ENCODE measurements around the gene TRIM65.
"Not testable (repeated sequence)": the region's sequence is repeated elsewhere in the genome, so short reads cannot be mapped to it uniquely, and the experiment has no call there.

TRIM65 gene

DNA sequence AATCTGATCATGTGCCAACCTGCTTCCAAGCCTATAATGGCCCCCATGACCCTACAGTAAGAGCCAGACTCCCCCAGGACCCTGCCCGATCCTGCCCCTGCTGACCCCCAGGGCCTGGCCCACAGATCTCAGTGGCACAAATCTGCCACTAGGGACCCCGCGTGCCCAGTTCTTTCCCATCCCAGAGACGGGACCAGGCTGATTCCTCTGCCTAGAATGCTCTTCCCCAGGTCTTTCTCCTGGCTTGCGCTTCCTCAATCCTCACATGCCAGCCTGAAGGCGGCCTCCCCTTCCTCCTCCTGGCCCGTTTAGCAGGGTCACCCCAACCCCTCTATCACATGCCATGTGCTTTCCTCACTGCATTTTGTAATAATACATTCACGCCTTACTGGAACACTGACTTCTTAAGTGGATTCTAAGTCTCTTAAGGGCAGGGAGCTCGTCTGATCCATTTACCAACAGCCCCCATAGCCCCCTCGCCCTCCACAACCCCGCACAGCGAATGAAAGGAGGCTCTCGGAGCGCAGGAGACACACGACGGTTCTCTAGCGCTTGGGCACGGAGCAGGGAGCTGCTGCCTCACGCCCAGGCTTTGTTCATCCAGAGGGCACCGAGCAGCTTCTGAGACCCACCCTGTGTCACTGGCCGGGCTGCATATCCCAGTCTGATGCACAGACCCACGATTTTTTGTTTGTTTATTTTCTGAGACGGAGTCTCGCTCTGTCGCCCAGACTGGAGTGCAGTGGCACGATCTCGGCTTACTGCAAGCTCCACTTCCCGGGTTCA is 1.2 kb downstream of the TRIM65 start:
- DNase-seq (ENCODE audit: low spot score), result no peak

DNA sequence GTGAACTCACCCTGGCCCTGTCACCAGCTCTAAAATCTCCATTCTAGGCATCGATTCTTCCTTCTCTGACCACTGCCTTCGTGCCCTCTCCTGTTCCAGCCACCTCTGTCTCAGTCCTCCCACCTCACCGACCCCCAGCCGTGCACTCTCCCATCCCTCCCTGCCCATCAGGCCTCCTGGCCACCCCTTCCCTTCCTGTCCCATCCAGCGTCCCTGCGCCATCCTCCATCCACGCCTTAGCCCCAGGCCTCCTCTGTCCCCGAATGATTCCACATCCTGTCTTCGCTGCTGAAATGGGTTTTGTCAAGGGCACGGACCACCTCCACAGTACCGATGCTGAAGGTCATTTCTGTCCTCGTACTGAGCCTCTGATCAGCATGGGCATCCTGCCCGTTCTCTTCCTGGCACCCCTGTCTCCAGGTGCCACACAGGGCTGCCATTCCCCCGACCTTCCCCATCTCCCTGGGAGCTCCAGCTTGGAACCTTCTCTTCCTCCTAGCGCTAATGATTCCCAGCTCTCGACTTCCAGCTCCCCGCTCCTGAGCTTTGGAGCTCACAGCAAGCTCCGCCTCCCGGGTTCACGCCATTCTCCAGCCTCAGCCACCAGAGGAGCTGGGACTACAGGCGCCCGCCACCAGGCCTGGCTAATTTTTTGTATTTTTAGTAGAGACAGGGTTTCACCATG is 2.6 kb downstream of the TRIM65 start:
- no peak for DNase-seq (ENCODE audit: low spot score)

DNA sequence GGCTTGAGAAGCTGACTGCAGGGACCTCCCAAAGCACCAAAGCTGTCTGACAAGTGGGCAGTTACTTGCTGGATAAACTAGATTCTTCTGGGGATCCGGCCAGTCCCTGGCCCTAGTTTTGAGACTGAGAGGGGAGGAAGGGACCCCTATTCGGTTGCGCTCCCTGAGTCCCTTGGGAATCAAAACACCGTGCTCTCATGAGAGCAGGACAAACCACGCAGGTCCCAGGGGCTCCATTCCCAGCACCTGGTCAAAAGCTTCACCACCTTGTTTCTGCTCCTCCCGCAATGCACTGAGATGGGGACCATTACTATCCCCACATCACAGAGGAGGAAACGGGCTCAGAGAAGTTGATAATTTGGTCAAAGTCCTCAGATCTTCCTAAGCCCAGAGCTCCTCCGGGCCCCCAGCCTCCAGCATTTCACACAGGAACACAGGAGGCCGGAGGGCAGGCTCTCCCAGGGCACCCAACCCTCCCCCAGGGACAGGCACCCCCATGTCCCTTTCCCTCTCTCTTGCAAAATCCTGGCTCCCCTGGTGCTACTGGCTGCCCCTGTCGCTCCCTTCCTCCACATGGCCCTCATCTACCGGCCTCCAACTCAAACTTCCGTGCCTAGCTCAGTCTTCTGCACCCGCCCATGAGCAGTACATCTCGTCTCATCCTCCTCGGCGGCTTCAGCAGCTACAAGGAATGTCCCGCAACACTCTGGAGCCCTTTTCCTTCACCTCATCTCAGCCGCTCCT is 3.3 kb downstream of the TRIM65 start:
- no peak for DNase-seq (ENCODE audit: low spot score)

DNA sequence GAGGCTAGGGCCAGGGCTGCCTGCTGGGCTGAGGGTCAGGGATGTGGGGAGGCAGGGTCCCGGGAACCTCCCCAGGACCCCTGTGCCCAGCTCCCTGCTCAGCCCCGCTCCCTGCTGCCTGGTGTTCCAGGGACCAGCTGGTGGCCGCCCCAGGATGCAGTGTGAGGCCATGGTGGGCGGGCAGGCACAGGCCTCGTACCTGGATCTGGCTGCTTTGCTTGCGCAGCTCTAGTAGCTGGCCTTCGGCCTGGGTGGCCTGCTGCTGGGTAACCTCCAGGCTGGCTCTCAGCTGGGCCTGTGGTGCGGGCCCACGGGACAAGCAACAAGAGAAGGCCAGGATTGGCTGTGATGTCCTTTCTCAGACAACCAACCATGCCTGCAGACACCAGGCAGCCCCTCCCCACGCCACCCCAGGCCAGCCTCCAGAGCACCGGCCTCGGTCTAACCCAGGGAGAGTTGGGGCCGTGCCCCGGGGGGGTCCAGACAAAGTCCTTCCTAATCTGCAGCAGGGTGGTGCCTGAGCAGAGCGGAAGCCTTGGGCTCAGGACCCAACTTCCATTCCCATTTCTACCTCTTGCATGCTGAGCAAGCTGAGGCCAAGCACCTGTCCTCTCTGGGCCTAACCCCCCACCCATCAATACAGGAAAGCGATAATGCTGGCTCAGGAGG is 4.1 kb downstream of the TRIM65 start:
- DNase-seq (ENCODE audit: low spot score), result no peak

DNA sequence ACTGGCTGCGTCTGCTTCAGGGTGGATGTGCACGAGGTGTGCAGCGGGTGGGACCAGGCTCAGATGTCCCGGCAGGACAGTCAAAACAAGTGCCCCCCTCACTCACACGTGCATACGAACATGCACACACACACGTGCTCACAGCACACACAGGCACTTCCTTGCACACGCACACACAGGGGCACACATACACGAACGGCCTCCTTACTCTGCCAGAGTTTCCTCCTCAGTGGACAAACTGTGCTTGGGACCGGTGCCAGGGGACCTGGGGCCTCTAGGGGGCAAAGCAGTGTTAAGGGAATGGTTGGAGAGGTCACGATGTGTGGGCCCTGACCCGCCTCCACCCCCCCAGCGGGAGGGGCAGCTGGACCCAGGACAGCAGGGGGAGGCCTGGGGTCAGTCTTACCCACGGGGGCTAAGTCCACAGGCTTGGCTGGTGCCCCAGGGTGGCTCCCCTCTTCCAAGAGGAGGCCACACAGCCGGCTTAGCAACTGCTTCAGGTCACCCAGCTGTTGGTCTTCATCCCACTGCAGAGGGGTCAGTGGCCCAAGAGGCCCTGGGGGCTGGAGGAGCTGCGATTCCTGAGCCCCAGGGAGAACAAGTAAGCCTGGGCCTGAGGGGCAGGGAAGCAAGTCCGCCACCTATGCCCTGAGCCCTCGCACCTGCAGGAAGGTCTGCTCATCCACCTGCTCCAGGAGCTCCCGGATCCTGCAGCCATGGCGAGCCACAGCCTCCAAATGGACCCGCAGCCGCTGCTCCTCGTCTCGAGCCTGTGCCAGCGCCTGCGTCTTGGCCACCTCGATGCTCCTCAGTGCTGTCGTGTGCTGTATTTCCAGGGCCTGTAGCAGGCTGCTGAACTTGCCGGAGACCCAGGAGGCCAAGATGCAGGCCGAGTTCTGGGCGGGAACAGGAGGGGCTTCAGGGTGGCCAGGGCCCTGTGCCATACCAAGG is 4.9 kb downstream of the TRIM65 start:
- no peak for DNase-seq (ENCODE audit: low spot score)

DNA sequence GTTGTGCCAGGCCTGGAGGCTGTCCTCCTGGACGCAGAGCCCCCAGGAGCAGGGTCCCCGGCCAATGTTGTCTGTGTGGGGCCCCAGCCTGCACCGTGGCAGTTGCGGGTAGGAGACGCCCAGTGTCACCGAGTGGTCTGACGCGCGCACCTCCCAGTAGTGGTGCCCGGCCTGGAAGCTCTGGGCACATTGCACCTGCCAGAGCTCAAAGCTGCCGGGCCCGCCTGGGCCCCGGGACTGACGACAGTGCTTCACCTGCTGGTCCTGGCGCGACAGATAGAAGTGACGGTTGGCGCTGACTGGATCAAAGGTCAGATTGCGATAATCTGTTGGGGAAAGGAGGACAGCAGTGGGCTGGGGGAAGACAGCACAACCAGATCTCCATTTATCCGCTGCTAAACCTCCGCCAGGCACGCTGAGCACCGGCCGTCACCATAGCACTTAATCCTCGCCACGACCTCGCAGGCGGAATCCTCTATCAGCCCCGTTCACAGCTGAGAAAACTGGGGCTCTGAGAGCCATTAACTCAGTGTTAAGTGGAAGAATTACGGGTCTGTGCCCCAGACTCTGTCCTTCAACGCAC is 5.6 kb downstream of the TRIM65 start:
- DNase-seq (ENCODE audit: low spot score), result no peak

DNA sequence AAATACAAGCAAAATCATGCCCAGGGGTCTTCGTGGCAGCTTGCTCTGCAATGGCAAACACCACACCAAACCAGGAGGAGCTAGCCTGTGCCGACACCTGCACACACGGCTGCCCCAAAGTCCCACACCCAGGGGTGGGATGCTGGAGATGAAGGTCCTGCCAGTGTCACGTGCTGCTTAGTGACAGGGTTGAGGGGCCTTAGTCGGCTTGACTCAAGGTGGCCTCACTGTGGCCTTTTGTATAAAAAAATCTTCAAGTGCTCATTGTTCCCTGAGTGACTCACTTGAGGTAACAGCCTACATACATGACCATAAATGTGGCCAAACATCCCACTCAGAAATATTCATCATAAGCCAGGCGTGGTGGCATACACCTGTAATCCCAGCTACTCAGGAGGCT is 7.3 kb downstream of the TRIM65 start:
- no peak for DNase-seq (ENCODE audit: low spot score)

DNA sequence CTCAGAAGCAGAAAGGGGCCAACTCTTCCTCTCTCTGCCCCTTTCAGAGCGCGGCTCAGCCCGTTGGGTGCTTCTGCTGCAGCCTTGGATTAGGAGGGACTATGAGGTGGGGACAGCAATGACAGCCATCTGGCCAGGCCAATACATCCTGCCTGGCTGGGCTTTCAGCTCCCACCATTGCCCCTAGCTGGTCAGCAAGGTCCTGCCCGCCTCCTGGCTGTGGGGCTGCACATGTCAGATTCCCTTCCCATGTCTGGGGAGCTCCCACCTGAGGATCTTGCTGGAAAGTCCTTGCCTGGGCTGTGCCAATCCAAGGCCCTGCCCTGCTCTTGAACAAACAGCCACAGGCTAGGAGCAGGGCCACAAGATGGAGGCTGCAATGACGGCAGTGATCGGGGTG is 8.3 kb downstream of the TRIM65 start:
- no peak for DNase-seq (ENCODE audit: low spot score)

DNA sequence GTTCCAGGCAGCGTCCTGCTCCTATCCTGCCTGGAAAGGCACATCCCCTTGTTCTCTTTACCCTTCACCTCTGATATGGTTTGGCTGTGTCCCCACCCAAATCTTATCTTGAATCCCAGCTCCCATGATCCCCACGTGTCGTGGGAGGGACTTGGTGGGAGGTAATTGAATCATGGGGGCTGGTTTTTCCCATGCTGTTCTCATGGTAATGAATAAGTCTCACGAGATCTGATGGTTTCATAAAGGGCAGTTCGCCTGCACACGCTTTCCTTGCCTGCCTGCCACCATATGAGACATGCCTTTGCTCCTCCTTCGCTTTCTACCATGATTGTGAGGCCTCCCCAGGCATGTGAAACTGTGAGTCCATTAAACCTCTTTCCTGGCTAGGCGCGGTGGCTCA is 10.9 kb downstream of the TRIM65 start:
- not testable (repeated sequence) for DNase-seq (ENCODE audit: low spot score)

DNA sequence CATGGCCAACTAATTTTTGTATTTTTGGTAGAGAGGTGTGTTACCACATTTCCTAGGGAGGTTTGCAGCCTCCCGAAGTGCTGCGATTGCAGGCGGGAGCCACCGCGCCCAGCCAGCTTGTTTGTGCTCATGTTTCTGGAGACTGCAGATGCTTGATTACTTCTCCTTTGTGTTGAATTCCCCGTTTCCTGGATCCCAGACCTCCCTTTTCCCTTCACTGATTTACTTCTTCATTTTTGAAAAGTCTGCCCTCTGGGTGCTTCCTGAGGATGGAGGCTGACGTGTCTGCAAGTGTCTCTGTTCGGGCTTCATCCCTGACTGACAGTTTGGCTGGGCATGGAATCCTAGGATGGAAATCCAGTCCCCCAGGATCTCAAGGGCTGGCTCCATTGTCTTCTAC is 11.3 kb downstream of the TRIM65 start:
- DNase-seq (ENCODE audit: low spot score), result no peak

DNA sequence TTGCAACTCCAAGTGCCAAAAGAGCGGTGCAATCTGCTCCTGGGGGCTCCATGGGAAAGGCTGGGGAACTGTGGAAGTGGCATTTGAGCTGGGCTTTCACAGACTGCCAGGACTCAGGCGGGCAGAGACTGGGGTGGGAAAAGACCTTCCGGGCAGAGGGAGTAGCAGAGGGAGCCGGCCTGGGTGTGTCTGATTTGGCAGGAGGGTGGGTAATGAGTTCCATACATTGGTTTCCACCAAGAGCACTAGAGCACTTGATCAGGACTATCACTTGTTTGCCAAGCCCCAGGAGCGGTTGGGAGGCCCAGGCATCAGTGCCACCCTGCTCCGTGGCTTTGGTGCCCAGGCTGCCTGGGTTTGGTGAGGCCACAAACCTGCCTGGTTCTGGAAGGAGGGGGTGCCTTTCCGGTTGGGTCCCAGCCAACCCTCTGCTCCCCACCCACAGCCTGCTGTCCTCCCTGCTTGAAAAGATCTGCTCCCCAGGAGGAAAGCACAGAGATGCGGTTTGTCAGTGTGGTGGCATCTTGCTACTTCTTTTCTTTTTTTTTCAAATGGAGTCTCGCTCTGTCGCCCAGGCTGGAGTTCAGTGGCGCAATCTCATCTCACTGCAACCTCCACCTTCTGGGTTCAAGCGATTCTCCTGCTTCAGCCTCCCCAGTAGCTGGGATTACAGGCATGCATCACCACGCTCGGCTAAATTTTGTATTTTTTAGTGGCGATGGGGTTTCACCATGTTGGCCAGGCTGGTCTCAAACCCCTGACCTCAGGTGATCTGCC is 14.9 kb downstream of the TRIM65 start:
- no peak for DNase-seq (ENCODE audit: low spot score)

DNA sequence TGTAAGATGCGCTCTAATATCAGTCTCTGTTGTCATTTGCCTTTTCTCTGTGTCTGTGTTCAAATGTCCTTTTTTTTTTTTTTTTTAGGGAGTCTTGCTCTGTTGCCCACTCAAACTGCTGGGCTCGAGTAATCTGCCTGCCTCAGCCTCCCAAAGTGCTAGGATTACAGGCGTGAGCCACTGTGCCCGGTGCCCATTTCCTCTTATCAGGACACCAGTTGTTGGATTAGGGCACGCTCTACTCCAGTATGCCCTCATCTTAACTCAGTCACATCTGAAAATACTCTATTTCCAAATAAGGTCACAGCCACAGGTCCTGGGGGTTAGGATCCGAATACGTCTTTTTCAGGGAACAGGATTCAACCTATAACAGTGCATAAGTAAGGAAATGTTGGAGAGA is 16.5 kb downstream of the TRIM65 start:
- DNase-seq (ENCODE audit: low spot score), result no peak

DNA sequence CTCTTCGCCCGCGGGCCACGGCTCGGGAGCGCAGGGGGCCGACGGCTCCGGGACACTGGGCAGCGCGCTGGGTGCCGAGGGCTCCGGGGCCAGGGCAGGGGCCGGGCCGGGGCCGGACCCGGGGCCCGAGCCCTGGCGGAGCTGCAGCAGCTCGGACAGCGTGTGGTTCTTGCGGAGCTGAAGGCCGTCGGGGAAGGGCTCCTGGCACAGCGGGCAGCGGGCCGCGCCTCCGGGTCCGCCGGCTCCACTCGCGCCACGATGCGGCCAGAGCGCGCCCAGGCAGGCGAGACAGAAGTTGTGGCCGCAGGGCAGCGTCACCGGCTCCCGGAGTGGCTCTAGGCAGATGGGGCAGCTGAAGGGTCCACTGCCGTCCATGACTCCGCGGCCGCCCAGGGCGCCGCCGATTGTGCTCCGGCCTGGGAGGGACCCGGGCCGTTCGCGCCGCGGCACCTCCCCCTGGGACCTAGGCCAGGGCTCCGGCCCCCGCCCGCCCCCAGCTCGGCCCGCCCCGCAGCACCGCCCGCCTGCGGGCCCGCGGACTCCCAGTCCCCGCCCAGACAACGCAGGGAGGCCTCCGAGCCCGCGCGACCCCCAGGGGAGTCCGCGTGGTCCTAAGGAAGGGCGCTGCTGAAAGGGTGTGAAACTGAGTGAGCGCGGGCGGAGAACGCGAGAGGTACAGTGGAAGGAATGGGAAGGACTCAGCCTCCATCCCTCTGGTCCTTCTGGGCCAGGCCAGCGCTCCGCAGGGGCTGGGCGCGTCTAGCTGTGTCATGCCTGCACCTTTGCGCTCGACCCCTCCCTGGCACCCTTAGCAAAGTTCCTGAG is 18.4 kb downstream of the TRIM65 start, which contains the start of gene TRIM47:
Gene TRIM47 (minus strand): TSS at position 408 of the 825 bp plus-strand sequence. CDS start 33 bp downstream, at position 375.
- DNase-seq (ENCODE audit: low spot score), result peak; percentile 74

DNA sequence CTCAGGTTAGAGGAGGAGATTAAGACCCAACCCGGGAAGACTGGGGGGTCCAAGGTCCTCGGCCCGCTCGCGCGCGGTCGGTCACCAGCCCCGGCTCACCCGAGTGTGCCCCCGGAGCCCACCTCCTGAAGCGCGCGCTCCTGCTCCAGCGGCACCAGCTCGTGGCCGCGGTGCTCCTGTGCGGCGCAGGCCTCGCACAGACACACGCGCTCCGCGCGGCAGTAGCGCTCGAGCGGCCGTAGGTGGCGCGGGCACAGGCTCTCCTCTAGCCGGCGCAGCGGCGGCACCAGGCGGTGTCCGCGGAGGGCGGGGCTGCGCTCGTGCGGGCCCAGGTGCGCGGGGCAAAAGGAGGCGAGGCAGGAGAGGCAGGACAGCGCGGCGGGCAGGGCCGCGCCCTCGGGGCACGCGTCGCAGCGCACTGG is 19.0 kb downstream of the TRIM65 start:
- DNase-seq (ENCODE audit: low spot score), result peak; percentile 65

DNA sequence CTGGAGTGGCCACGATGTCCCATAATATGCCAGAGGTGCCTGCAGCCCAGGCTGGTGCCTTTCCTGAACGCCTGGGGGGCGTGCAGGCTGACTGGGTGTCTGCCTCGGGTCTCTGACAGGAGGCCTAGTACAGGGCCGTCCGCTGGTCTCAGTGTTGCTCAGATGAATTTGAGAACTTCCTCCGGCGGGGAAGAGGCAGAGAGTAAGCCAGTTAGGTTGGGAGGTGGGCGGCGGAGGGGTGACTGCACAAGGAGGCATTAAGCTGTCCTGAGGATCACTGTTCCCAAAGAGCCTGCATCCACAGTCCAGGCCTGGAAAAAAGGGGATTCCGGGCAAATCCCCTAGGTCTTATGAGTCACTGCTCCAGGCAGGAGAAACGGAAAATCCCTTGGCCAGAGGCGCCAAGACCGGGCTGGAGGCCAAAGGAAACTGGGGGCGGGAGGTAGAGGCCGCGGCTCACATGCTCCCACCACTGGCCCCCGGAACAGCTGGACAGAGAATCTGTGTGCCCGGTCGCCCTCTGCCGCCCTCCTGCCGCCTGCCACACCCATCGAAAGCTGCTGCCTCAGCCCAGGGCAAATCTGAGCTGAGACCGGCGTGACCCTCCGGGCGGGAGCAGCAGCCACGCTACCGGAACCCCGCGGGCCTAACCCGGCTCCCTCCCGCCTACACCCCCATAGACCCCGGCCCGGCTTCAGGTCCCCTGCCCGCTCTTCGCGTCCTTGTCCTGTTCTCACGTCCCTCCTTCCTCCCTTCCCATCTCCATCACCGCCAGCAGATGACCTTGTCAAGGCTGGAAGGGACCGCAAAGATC is 19.6 kb downstream of the TRIM65 start:
- DNase-seq (ENCODE audit: low spot score), result peak; percentile 86

DNA sequence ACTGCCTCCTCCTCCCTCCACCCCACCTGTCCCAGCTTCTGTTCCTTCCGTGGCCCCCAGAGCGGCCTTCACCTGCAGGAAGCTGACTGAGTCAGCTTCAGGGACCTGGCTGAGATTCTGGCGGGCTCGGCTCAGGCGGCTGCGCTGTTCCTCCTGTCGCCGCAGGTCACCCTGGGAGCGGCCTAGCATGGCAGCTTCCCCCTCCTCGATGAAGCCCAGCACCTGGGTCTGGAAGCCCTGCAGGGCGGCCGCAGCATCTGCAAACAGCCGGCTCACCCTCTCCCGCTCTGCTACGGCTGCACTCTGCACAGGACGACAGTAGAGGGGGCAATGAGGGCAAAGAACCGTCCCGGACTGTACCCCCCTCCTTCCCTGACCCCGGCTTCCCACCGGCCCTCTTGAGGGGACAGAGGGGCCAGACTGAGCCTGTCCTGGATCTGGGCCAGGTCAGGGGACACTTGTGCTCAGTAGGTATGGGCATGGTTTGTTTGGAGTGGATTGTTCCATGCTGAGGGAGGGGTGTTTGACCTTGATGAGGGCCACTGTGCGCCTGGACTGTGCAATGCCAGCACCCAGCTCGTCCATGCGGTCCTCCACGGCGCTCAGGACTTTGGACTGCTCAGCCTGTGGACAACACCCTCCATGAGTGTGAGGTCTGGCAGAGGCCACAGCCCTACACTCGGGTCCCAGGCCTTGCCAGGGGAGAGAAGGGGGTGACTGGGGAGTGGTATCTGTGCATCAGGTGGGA is 20.4 kb downstream of the TRIM65 start:
- DNase-seq (ENCODE audit: low spot score), result no peak

DNA sequence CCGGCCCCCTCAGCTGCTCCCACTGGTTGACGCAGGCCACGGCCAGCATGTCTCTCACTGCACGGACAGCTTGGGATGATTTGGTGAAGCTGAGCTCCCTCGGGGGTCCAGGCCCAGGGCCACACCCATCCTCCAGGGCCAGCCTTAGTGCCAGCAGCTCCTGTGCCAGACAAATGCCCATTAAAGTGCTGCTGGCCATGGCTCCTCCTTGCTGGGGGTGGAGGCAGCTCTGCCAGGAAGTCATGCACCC is 20.9 kb downstream of the TRIM65 start:
- DNase-seq (ENCODE audit: low spot score), result peak; percentile 50

Data from globus pallidus (tissue), 1 donor.